ENCODE results near the gene CCDC192.
A peak's percentile ranks its signal among the peaks of the same experiment; 100 is the strongest.

The CCDC192 gene

GRCh38 chr5:127804886-127805426, 101.8 kb downstream of the CCDC192 start:
- ATAC-seq: no peak
- H3K4me1 Mint-ChIP-seq: no peaks in the 10 kb centered on the region
- no peaks in the 10 kb centered on the region for H3K27me3 Mint-ChIP-seq
- H3K9me3 Mint-ChIP-seq: no peaks in the 10 kb centered on the region
- no peaks in the 10 kb centered on the region for H3K36me3 Mint-ChIP-seq
- H3K4me3 Mint-ChIP-seq: no peak overlapping the region
- H3K27ac Mint-ChIP-seq: no peak overlapping the region

GRCh38 chr5:127805448-127805847, 102.3 kb downstream of the CCDC192 start:
- ATAC-seq: no peak
- no peaks in the 10 kb centered on the region for H3K27me3 Mint-ChIP-seq
- H3K36me3 Mint-ChIP-seq: no peaks in the 10 kb centered on the region
- H3K4me3 Mint-ChIP-seq: no peak overlapping the region
- H3K27ac Mint-ChIP-seq: no peak overlapping the region
- H3K9me3 Mint-ChIP-seq: no peaks in the 10 kb centered on the region
- H3K4me1 Mint-ChIP-seq: no peaks in the 10 kb centered on the region

- Mint-ChIP-seq H3K9me3 (no peaks in the 10 kb centered on the region), H3K4me1 (no peaks in the 10 kb centered on the region), H3K27ac (no peak overlapping the region), H3K27me3 (no peaks in the 10 kb centered on the region), H3K4me3 (no peak overlapping the region), H3K36me3 (no peaks in the 10 kb centered on the region)
- ATAC-seq: no peak
Measured at GRCh38 chr5:127806776-127807175, 103.6 kb downstream of the CCDC192 start.

GRCh38 chr5:127809533-127809932, 106.3 kb downstream of the CCDC192 start:
- H3K9me3 Mint-ChIP-seq: no peaks in the 10 kb centered on the region
- no peak overlapping the region for H3K4me3 Mint-ChIP-seq
- no peaks in the 10 kb centered on the region for H3K4me1 Mint-ChIP-seq
- H3K27me3 Mint-ChIP-seq: peaks cover 18% of the 10 kb centered on the region
- H3K27ac Mint-ChIP-seq: no peak overlapping the region
- ATAC-seq: no peak
- no peaks in the 10 kb centered on the region for H3K36me3 Mint-ChIP-seq

GRCh38 chr5:127810017-127810416, 106.8 kb downstream of the CCDC192 start:
- H3K9me3 Mint-ChIP-seq: no peaks in the 10 kb centered on the region

GRCh38 chr5:127810707-127811490, 107.7 kb downstream of the CCDC192 start:
- Mint-ChIP-seq H3K4me3 (no peak overlapping the region), H3K9me3 (no peaks in the 10 kb centered on the region), H3K4me1 (no peaks in the 10 kb centered on the region), H3K27ac (no peak overlapping the region), H3K27me3 (peaks cover 31% of the 10 kb centered on the region), H3K36me3 (no peaks in the 10 kb centered on the region)
- ATAC-seq: no peak

More at GRCh38 chr5:127810017-127810416, 106.8 kb downstream of the CCDC192 start:
- H3K27me3 Mint-ChIP-seq: peaks cover 22% of the 10 kb centered on the region
- no peak overlapping the region for H3K4me3 Mint-ChIP-seq
- no peaks in the 10 kb centered on the region for H3K36me3 Mint-ChIP-seq
- H3K4me1 Mint-ChIP-seq: no peaks in the 10 kb centered on the region
- no peak overlapping the region for H3K27ac Mint-ChIP-seq
- no peak for ATAC-seq

- Mint-ChIP-seq H3K4me3 (no peak overlapping the region), H3K27ac (no peak overlapping the region), H3K4me1 (no peaks in the 10 kb centered on the region), H3K36me3 (no peaks in the 10 kb centered on the region), H3K27me3 (peaks cover 35% of the 10 kb centered on the region), H3K9me3 (no peaks in the 10 kb centered on the region)
- no peak for ATAC-seq
Measured at GRCh38 chr5:127812570-127812969, 109.4 kb downstream of the CCDC192 start.

- peaks cover 35% of the 10 kb centered on the region for H3K27me3 Mint-ChIP-seq
- no peak overlapping the region for H3K27ac Mint-ChIP-seq
- no peaks in the 10 kb centered on the region for H3K36me3 Mint-ChIP-seq
- no peak overlapping the region for H3K4me3 Mint-ChIP-seq
- H3K9me3 Mint-ChIP-seq: no peaks in the 10 kb centered on the region
- H3K4me1 Mint-ChIP-seq: no peaks in the 10 kb centered on the region
- no peak for ATAC-seq
Measured at GRCh38 chr5:127813633-127814587, 110.7 kb downstream of the CCDC192 start.

GRCh38 chr5:127814588-127814973, 111.4 kb downstream of the CCDC192 start:
- H3K36me3 Mint-ChIP-seq: no peaks in the 10 kb centered on the region
- no peaks in the 10 kb centered on the region for H3K9me3 Mint-ChIP-seq
- no peak overlapping the region for H3K27ac Mint-ChIP-seq
- no peaks in the 10 kb centered on the region for H3K4me1 Mint-ChIP-seq
- H3K27me3 Mint-ChIP-seq: peaks cover 35% of the 10 kb centered on the region
- no peak overlapping the region for H3K4me3 Mint-ChIP-seq
- ATAC-seq: no peak

GRCh38 chr5:127820910-127821553, 117.8 kb downstream of the CCDC192 start:
- H3K27ac Mint-ChIP-seq: no peak overlapping the region
- peaks cover 3% of the 10 kb centered on the region for H3K27me3 Mint-ChIP-seq
- H3K36me3 Mint-ChIP-seq: no peaks in the 10 kb centered on the region
- ATAC-seq: no peak
- H3K9me3 Mint-ChIP-seq: no peaks in the 10 kb centered on the region
- H3K4me1 Mint-ChIP-seq: no peaks in the 10 kb centered on the region
- H3K4me3 Mint-ChIP-seq: no peak overlapping the region

GRCh38 chr5:127821896-127822295, 118.7 kb downstream of the CCDC192 start:
- Mint-ChIP-seq H3K27me3 (no peaks in the 10 kb centered on the region), H3K4me1 (no peaks in the 10 kb centered on the region), H3K36me3 (no peaks in the 10 kb centered on the region), H3K9me3 (no peaks in the 10 kb centered on the region), H3K27ac (no peak overlapping the region), H3K4me3 (no peak overlapping the region)
- peak; percentile 6 for ATAC-seq

GRCh38 chr5:127824126-127824525, 120.9 kb downstream of the CCDC192 start:
- ATAC-seq: no peak
- Mint-ChIP-seq H3K36me3 (no peaks in the 10 kb centered on the region), H3K4me3 (no peak overlapping the region), H3K4me1 (no peaks in the 10 kb centered on the region), H3K27me3 (peaks cover 19% of the 10 kb centered on the region), H3K27ac (no peak overlapping the region), H3K9me3 (no peaks in the 10 kb centered on the region)

- Mint-ChIP-seq H3K27me3 (peaks cover 20% of the 10 kb centered on the region), H3K36me3 (no peaks in the 10 kb centered on the region), H3K4me1 (no peaks in the 10 kb centered on the region), H3K9me3 (no peaks in the 10 kb centered on the region), H3K4me3 (no peak overlapping the region), H3K27ac (no peak overlapping the region)
- no peak for ATAC-seq
Measured at GRCh38 chr5:127826011-127826410, 122.8 kb downstream of the CCDC192 start.

- Mint-ChIP-seq H3K9me3 (no peaks in the 10 kb centered on the region), H3K4me3 (no peak overlapping the region), H3K27me3 (peaks cover 20% of the 10 kb centered on the region), H3K4me1 (no peaks in the 10 kb centered on the region), H3K27ac (no peak overlapping the region), H3K36me3 (no peaks in the 10 kb centered on the region)
- no peak for ATAC-seq
Measured at GRCh38 chr5:127827451-127827850, 124.3 kb downstream of the CCDC192 start.

- no peak overlapping the region for H3K4me3 Mint-ChIP-seq
- H3K9me3 Mint-ChIP-seq: no peaks in the 10 kb centered on the region
- no peaks in the 10 kb centered on the region for H3K4me1 Mint-ChIP-seq
- no peak overlapping the region for H3K27ac Mint-ChIP-seq
- ATAC-seq: no peak
- H3K27me3 Mint-ChIP-seq: peaks cover 20% of the 10 kb centered on the region
- H3K36me3 Mint-ChIP-seq: no peaks in the 10 kb centered on the region
Measured at GRCh38 chr5:127830157-127830556, 127.0 kb downstream of the CCDC192 start.

Data from stimulated activated memory B cell treated with anti-CD40 and anti-IgM and Interleukin-4, amounts not matched to agents 10 μg/mL and 1 μg/mL and 100 μg/mL, for 72 hours (primary cell).